HepG2 (cell line): ENCODE measurements around the gene FGGY. TPM values are rescaled to one million over a fixed set of nuclear protein-coding genes. Genes with fewer than 3 reads are reported as not detected.

Source experiments
- ATAC-seq: fragments of 200-7000 bp; cut with Tn5 transposase; 3 replicates; pipeline ENCODE4 v1.9.1; 2020; ENCODE audit warnings: mild to moderate bottlenecking, moderate library complexity
- BruUV-seq: library from RNA; stranded (reverse); fragments of 400-500 nt; replicated peaks from 2 replicates; lab custom pipeline; 2021; lab: Mats Ljungman, UMichigan
- CTCF ChIA-PET: fragments of 300-600 bp; formaldehyde crosslinking; extraction: SDS; loops from one replicate; lab custom pipeline; 2021; ENCODE audit warnings: low total read pairs, inconsistent platforms, low intra/inter-chr PET ratio; lab: Yijun Ruan, JAX
- POLR2A ChIA-PET: fragments of 350-600 bp; sonication (Branson Sonifier 250); formaldehyde crosslinking; loops from one replicate; lab custom pipeline; 2020; ENCODE audit warnings: antibody characterized with exemption, inconsistent platforms; lab: Yijun Ruan, JAX
- DNase-seq: peaks from one replicate; pipeline ENCODE4 v3.0.0-alpha.2; 2015; ENCODE audit warnings: low spot score
- FAIRE-seq: peaks from 3 replicates; lab custom pipeline; 2011; peaks lifted over from hg19 to GRCh38; lab: Jason Lieb, UNC
- H2AFZ ChIP-seq: one replicate; pipeline ENCODE4 v1.6.1; 2011; ENCODE audit warnings: low read length, inconsistent platforms
- H3K27ac ChIP-seq: fragments of 300-600 bp; 3 replicates; pipeline ENCODE4 v1.8.0; 2011; ENCODE audit warnings: mixed run types, mild to moderate bottlenecking, mixed read lengths, low read length, inconsistent platforms; ENCODE audit not compliant: insufficient read depth; ENCODE audit errors: extremely low read length
- H3K27me3 ChIP-seq, 2 experiments: fragments of 200-600 bp in 1 of 2; 2 replicates in 1 of 2; 3 replicates in 1 of 2; pipeline versions ENCODE4 v1.6.0 to v1.8.0; 2011; ENCODE audit warnings: low read length in 2 of 2, mild to moderate bottlenecking in 2 of 2, moderate library complexity in 2 of 2, inconsistent platforms in 1 of 2; ENCODE audit not compliant: insufficient read depth in 2 of 2, control insufficient read depth in 1 of 2
- H3K36me3 ChIP-seq, 2 experiments: fragments of 200-600 bp in 1 of 2; replicated peaks in 1 of 2; 2 replicates in 1 of 2; 3 replicates in 1 of 2; pipeline versions ENCODE4 v1.5.1 to v1.8.0; 2011; ENCODE audit warnings: low read length in 2 of 2, inconsistent platforms in 1 of 2; ENCODE audit not compliant: insufficient read depth in 2 of 2, control insufficient read depth in 1 of 2
- H3K4me1 ChIP-seq: 2 replicates; pipeline ENCODE4 v1.5.1; 2012; ENCODE audit warnings: low read length, inconsistent platforms; ENCODE audit not compliant: insufficient read depth
- H3K4me2 ChIP-seq: 2 replicates; pipeline ENCODE4 v1.6.0; 2011; ENCODE audit warnings: low read depth, low read length, inconsistent platforms
- H3K4me3 ChIP-seq, 3 experiments: fragments of 200-600 bp in 1 of 3; sonication (generic), shearing (Covaris generic) in 1 of 3; replicated peaks in 1 of 3; 2 replicates each; pipeline ENCODE4 v1.5.1; 2011 to 2016; ENCODE audit warnings: low read length in 3 of 3, inconsistent platforms in 2 of 3, low read depth in 2 of 3, mild to moderate bottlenecking in 2 of 3, control low read depth in 1 of 3, mixed read lengths in 1 of 3; ENCODE audit not compliant: insufficient read depth in 1 of 3
- H3K79me2 ChIP-seq: one replicate; pipeline ENCODE4 v1.6.1; 2011; ENCODE audit warnings: low read length, inconsistent platforms; ENCODE audit not compliant: insufficient read depth
- H3K9ac ChIP-seq: 2 replicates; pipeline ENCODE4 v1.6.0; 2011; ENCODE audit warnings: mild to moderate bottlenecking, low read depth, low read length, inconsistent platforms; ENCODE audit not compliant: insufficient read depth
- H3K9me3 ChIP-seq: 2 replicates; pipeline ENCODE4 v1.5.1; 2012; ENCODE audit warnings: mild to moderate bottlenecking, low read length
- H4K20me1 ChIP-seq: 2 replicates; pipeline ENCODE4 v1.6.0; 2011; ENCODE audit warnings: inconsistent platforms, mild to moderate bottlenecking, low read length, moderate library complexity; ENCODE audit not compliant: insufficient read depth
- ATF7 ChIP-seq, 2 experiments: fragments of 450-650 bp in 1 of 2; sonication (generic) in 1 of 2; formaldehyde crosslinking in 1 of 2; IDR thresholded peaks; 2 replicates each; pipeline versions ENCODE4 v1.4.0 to v1.6.1; 2016 to 2020; ENCODE audit warnings: antibody characterized with exemption in 1 of 2, mild to moderate bottlenecking in 1 of 2, missing genetic modification reagents in 1 of 2
- HMG20A ChIP-seq: IDR thresholded peaks from 2 replicates; pipeline ENCODE4 v1.6.1; 2016; ENCODE audit warnings: borderline replicate concordance
- KDM5B ChIP-seq: sonication (generic); formaldehyde crosslinking; IDR thresholded peaks from 2 replicates; pipeline ENCODE4 v1.4.0; 2020; ENCODE audit warnings: missing genetic modification reagents, mild to moderate bottlenecking, borderline replicate concordance
- KLF16 ChIP-seq, 2 experiments: sonication (generic) in 1 of 2; formaldehyde crosslinking in 1 of 2; IDR thresholded peaks; 2 replicates each; pipeline versions ENCODE4 v1.6.1 to v1.8.0; 2016 to 2023; ENCODE audit warnings: missing genetic modification reagents in 2 of 2, missing compliant biosample characterization in 1 of 2
- SNRNP70 ChIP-seq: fragments of 200-400 bp; formaldehyde crosslinking; IDR thresholded peaks from 2 replicates; pipeline ENCODE4 v1.6.1; 2017; ENCODE audit warnings: mild to moderate bottlenecking, low read depth, low read length, moderate library complexity
- ZBTB21 ChIP-seq: sonication (generic); formaldehyde crosslinking; IDR thresholded peaks from 2 replicates; pipeline ENCODE4 v1.4.0; 2020; ENCODE audit warnings: missing genetic modification reagents
- ZNF143 ChIP-seq: sonication (generic); formaldehyde crosslinking; IDR thresholded peaks from 2 replicates; pipeline ENCODE4 v1.4.0; 2020; ENCODE audit warnings: missing genetic modification reagents
- ZNF160 ChIP-seq: sonication (generic); formaldehyde crosslinking; IDR thresholded peaks from 2 replicates; pipeline ENCODE4 v1.8.0; 2022; ENCODE audit warnings: mild to moderate bottlenecking, inconsistent platforms, missing genetic modification reagents
- ZNF17 ChIP-seq: sonication (generic); formaldehyde crosslinking; IDR thresholded peaks from 2 replicates; pipeline ENCODE4 v1.5.0; 2020; ENCODE audit warnings: mild to moderate bottlenecking, missing genetic modification reagents
- ZNF3 ChIP-seq: IDR thresholded peaks from 2 replicates; pipeline ENCODE4 v1.7.0; 2017; ENCODE audit warnings: inconsistent platforms
- ZNF878 ChIP-seq: sonication (generic); formaldehyde crosslinking; IDR thresholded peaks from 2 replicates; pipeline ENCODE4 v1.8.1; 2023; ENCODE audit warnings: mild to moderate bottlenecking, missing genetic modification reagents, moderate library complexity
- WGBS: methylation state at CpG from one replicate; pipeline ENCODE4 v1.1.6; 2017; ENCODE audit warnings: low lambda C conversion rate; 5-methylcytosine and 5-hydroxymethylcytosine counted together
- in situ Hi-C: cut with HindIII; loops from 2 replicates; pipeline ENCODE4 v1.10.0; 2017; ENCODE audit warnings: low pct_unique_long_range_greater_than_20kb; ENCODE audit not compliant: extremely low pct_ligation_motif_present
- intact Hi-C: fragments of 100-400 bp; cut with micrococcal nuclease; formaldehyde crosslinking; loops from one replicate; pipeline ENCODE4 v1.10.0; 2022; ENCODE audit not compliant: unreplicated experiment
- polyA plus RNA-seq, 8 experiments: library from polyadenylated mRNA; depleted of rRNA in 3 of 8; stranded (reverse) in 7 of 8; unstranded in 1 of 8; fragments of >200 nt; fragmentation: Illumina TruSeq in 4 of 8; extraction: Trizol in 4 of 8; gene quantifications; 2 replicates each; pipeline versions ENCODE4 v1.2.1 to v1.2.3, GENCODE V29; 2011 to 2016; ENCODE audit warnings: low read depth in 4 of 8, missing spikeins in 1 of 8, mixed read lengths in 1 of 8; ENCODE audit not compliant: insufficient read depth in 1 of 8
- total RNA-seq, 5 experiments: library from RNA; depleted of rRNA; stranded (reverse); fragments of >200 nt; fragmentation: Illumina TruSeq; extraction: Trizol; gene quantifications; 2 replicates each; pipeline ENCODE4 v1.2.3, GENCODE V29; 2016; ENCODE audit warnings: low read depth in 1 of 5
- TF ChIP-seq, protein P1 (sequence below): sonication (generic); formaldehyde crosslinking; IDR thresholded peaks from 2 replicates; pipeline ENCODE4 v1.8.0; 2022; ENCODE audit warnings: missing genetic modification reagents, low read depth, mild to moderate bottlenecking, borderline replicate concordance
- TF ChIP-seq, protein P2 (sequence below): sonication (generic); formaldehyde crosslinking; IDR thresholded peaks from 2 replicates; pipeline ENCODE4 v1.5.1; 2020; ENCODE audit warnings: mild to moderate bottlenecking, missing genetic modification reagents, borderline replicate concordance
- TF ChIP-seq, protein P3 (sequence below): IDR thresholded peaks from 2 replicates; pipeline ENCODE4 v1.6.1; 2016; ENCODE audit warnings: missing genetic modification reagents, missing compliant biosample characterization

Gene FGGY
- total and polyA plus RNA-seq, 2 of the 13 experiments (the other 11 are each of a cell fraction or from before 2014, with no cell fraction given): 15.7 to 27.5 TPM

DNA sequence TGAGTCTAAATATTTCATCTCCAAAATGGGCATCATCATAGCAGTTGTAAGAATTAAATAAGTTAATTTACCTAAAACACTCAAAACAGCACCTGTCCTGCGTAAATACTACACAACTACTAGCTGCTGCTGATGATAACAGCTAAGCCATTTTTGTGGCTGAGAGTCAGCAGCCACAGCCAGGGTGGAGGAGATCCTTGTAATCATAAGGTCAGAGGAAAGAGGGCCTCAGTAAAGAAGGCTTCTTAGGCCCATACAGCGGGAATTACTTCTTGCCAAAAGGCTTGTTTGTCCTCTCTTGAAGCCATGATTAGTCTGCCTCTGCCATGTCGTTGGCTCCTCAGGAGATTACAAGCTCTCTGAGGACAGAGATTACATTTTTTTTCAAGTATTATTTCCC lies 245.0 kb downstream of the FGGY start:
- FAIRE-seq: no peak
- 94% methylated on average over 3 of the region's 3 CpGs for WGBS
- no peaks in the 10 kb centered on the region for H3K79me2 ChIP-seq
- no peak for TF ChIP-seq KDM5B (CRISPR knock-in tag)
- TF ChIP-seq, protein P1, sequence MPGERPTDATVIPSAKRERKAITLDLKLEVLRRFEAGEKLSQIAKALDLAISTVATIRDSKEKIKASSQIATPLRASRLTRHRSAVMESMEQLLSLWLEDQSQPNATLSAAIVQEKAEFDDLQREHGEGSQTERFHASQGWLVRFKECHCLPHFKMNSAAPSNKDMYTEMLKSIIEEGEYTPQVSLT (CRISPR knock-in tag): no peak
- in situ Hi-C loops: no loop called here
- H3K36me3 ChIP-seq: no peaks in the 10 kb centered on the region
- H3K9ac ChIP-seq: no peak overlapping the region
- H3K27ac ChIP-seq: no peak overlapping the region
- H3K4me1 ChIP-seq: peaks cover 34% of the 10 kb centered on the region
- no peak overlapping the region for H3K4me2 ChIP-seq
- no peak for DNase-seq
- no peaks in the 10 kb centered on the region for H4K20me1 ChIP-seq
- intact Hi-C loops: no loop called here
- no peak overlapping the region for H3K4me3 ChIP-seq
- POLR2A ChIA-PET: no interaction called here
- no TSS peak for BruUV-seq
- ATAC-seq: no peak
- CTCF ChIA-PET: no interaction called here
- H3K9me3 ChIP-seq: no peaks in the 10 kb centered on the region
- H3K27me3 ChIP-seq: no peaks in the 10 kb centered on the region
- H2AFZ ChIP-seq: no peak overlapping the region

DNA sequence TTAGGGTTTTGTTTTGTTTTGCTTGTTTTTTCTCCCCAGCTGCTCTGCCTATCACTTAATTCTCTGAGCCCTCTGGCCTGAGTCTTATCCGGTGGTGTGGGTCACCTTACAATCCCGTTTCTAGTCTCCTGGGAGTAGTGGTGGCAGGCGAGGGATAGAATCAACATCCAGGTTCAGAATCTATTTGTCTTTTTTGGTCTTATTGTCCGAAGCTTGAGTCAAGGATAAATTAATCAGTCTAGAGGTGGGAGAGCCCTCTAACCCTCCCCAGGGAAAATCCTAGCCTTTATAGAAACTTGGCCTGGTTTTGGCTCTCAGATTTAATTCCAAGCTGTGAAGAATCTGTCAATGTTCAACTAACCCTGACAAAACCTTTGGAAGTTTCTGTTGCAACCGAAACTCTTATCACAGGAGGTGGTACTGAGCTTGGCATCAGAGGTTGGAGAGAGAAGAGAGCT lies 246.3 kb downstream of the FGGY start:
- no TSS peak for BruUV-seq
- WGBS: 8% methylated on average over 5 of the region's 5 CpGs
- H4K20me1 ChIP-seq: no peaks in the 10 kb centered on the region
- ChIA-PET CTCF (no interaction called here), POLR2A (interaction anchor here (1.1 to 2.2 kb wide), 4 partner anchors 14 to 247 kb away, joined by 3 to 11 read pairs (median 7); no protein-coding TSS in a partner anchor)
- H2AFZ ChIP-seq: no peak overlapping the region
- peak overlapping the region in 2 of 3 experiments; percentile 4 to 6; a peak in 1 of 6 replicates for H3K4me3 ChIP-seq
- in situ Hi-C loops: no loop called here
- H3K4me1 ChIP-seq: peaks cover 34% of the 10 kb centered on the region
- no peaks in the 10 kb centered on the region for H3K36me3 ChIP-seq
- H3K9ac ChIP-seq: peak overlapping the region; percentile 4; the same call in 1 of the 2 replicates
- H3K27ac ChIP-seq: peak overlapping the region; percentile 60
- no peaks in the 10 kb centered on the region for H3K9me3 ChIP-seq
- FAIRE-seq (peak; percentile 88), DNase-seq (peak; percentile 59), ATAC-seq (peak; percentile 93)
- peak overlapping the region; percentile 57 for H3K4me2 ChIP-seq
- no peaks in the 10 kb centered on the region for H3K79me2 ChIP-seq
- intact Hi-C loops: no loop called here
- H3K27me3 ChIP-seq: no peaks in the 10 kb centered on the region
- TF ChIP-seq, protein P2, sequence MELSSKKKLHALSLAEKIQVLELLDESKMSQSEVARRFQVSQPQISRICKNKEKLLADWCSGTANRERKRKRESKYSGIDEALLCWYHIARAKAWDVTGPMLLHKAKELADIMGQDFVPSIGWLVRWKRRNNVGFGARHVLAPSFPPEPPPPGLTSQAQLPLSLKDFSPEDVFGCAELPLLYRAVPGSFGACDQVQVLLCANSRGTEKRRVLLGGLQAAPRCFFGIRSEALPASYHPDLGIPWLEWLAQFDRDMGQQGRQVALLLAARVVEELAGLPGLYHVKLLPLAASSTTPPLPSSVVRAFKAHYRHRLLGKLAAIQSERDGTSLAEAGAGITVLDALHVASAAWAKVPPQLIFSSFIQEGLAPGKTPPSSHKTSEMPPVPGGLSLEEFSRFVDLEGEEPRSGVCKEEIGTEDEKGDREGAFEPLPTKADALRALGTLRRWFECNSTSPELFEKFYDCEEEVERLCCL (CRISPR knock-in tag): no peak
- TF ChIP-seq ZNF160 (CRISPR knock-in tag) (no peak), SNRNP70 (no peak), ATF7 (IDR thresholded peaks at IDR 0.05) (no peak), ATF7 (CRISPR knock-in tag; IDR thresholded peaks at IDR 0.05) (no peak), ZNF17 (CRISPR knock-in tag) (no peak), KLF16 (CRISPR knock-in tag; IDR thresholded peaks at IDR 0.05) (peak in 1 of 2 experiments; percentile 47; a peak in 1 of 4 replicates), HMG20A (CRISPR knock-in tag) (0 out of 2 replicates have a peak, but pooled peaks have one; percentile 18), ZNF143 (CRISPR knock-in tag) (no peak), ZNF3 (CRISPR knock-in tag) (no peak), ZNF878 (CRISPR knock-in tag) (no peak), ZBTB21 (no peak)
- TF ChIP-seq, protein P3, sequence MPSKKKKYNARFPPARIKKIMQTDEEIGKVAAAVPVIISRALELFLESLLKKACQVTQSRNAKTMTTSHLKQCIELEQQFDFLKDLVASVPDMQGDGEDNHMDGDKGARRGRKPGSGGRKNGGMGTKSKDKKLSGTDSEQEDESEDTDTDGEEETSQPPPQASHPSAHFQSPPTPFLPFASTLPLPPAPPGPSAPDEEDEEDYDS (CRISPR knock-in tag): 0 out of 2 replicates have a peak, but pooled peaks have one; percentile 25
